ENCODE data around the gene KRT37.

KRT37 gene

GRCh38 chr17:41457676-41458075 is 33.3 kb upstream of the KRT37 start:
- Histone ChIP-seq H2AFZ (ENCODE audit: low read depth, low read length) (no peak overlapping the region), H4K20me1 (ENCODE audit: insufficient read depth, low read length) (no peaks in the 10 kb centered on the region), H3K27ac (ENCODE audit: low read length) (no peak overlapping the region), H3K79me2 (ENCODE audit: low read length) (no peaks in the 10 kb centered on the region), H3K27me3 (ENCODE audit: low read depth, low read length) (peaks cover 26% of the 10 kb centered on the region; the same call in 1 of the 2 replicates), H3K4me3 (ENCODE audit: low read length) (no peak overlapping the region), H3K4me1 (ENCODE audit: low read length) (no peaks in the 10 kb centered on the region), H3K9me3 (ENCODE audit: insufficient read depth, low read length) (no peaks in the 10 kb centered on the region), H3K9ac (ENCODE audit: low read length) (no peak overlapping the region), H3K36me3 (replicated peaks; ENCODE audit: low read depth, low read length) (no peaks in the 10 kb centered on the region), H3K4me2 (ENCODE audit: low read length) (no peak overlapping the region)
- TF ChIP-seq CTCF (IDR thresholded peaks at IDR 0.05; ENCODE audit: low read depth, low read length) (no peak), EZH2phosphoT487 (IDR thresholded peaks at IDR 0.05; ENCODE audit: low read depth) (no peak)

GRCh38 chr17:41456204-41456603 is 31.8 kb upstream of the KRT37 start:
- Histone ChIP-seq H3K79me2 (ENCODE audit: low read length) (no peaks in the 10 kb centered on the region), H3K4me1 (ENCODE audit: low read length) (no peaks in the 10 kb centered on the region), H3K4me3 (ENCODE audit: low read length) (no peak overlapping the region), H3K4me2 (ENCODE audit: low read length) (no peak overlapping the region), H3K9ac (ENCODE audit: low read length) (no peak overlapping the region), H3K9me3 (ENCODE audit: insufficient read depth, low read length) (no peaks in the 10 kb centered on the region), H3K27me3 (ENCODE audit: low read depth, low read length) (peaks cover 26% of the 10 kb centered on the region; the same call in 1 of the 2 replicates), H3K36me3 (replicated peaks; ENCODE audit: low read depth, low read length) (no peaks in the 10 kb centered on the region), H2AFZ (ENCODE audit: low read depth, low read length) (no peak overlapping the region), H4K20me1 (ENCODE audit: insufficient read depth, low read length) (no peaks in the 10 kb centered on the region), H3K27ac (ENCODE audit: low read length) (no peak overlapping the region)
- TF ChIP-seq EZH2phosphoT487 (IDR thresholded peaks at IDR 0.05; ENCODE audit: low read depth) (no peak), CTCF (IDR thresholded peaks at IDR 0.05; ENCODE audit: low read depth, low read length) (no peak)

GRCh38 chr17:41455236-41455635 is 30.9 kb upstream of the KRT37 start:
- Histone ChIP-seq H3K9ac (ENCODE audit: low read length) (no peak overlapping the region), H3K4me2 (ENCODE audit: low read length) (no peak overlapping the region), H3K4me1 (ENCODE audit: low read length) (no peaks in the 10 kb centered on the region), H3K27me3 (ENCODE audit: low read depth, low read length) (peaks cover 31% of the 10 kb centered on the region; the same call in 1 of the 2 replicates), H2AFZ (ENCODE audit: low read depth, low read length) (no peak overlapping the region), H3K9me3 (ENCODE audit: insufficient read depth, low read length) (no peaks in the 10 kb centered on the region), H3K27ac (ENCODE audit: low read length) (no peak overlapping the region), H3K4me3 (ENCODE audit: low read length) (no peak overlapping the region), H4K20me1 (ENCODE audit: insufficient read depth, low read length) (no peaks in the 10 kb centered on the region), H3K79me2 (ENCODE audit: low read length) (no peaks in the 10 kb centered on the region), H3K36me3 (replicated peaks; ENCODE audit: low read depth, low read length) (no peaks in the 10 kb centered on the region)
- TF ChIP-seq EZH2phosphoT487 (IDR thresholded peaks at IDR 0.05; ENCODE audit: low read depth) (no peak), CTCF (IDR thresholded peaks at IDR 0.05; ENCODE audit: low read depth, low read length) (no peak)

GRCh38 chr17:41453066-41453465 is 28.7 kb upstream of the KRT37 start:
- no peaks in the 10 kb centered on the region for H3K79me2 ChIP-seq (ENCODE audit: low read length)
- H3K9ac ChIP-seq (ENCODE audit: low read length), result no peak overlapping the region
- no peak overlapping the region for H3K4me3 ChIP-seq (ENCODE audit: low read length)
- H2AFZ ChIP-seq (ENCODE audit: low read depth, low read length), result no peak overlapping the region
- no peaks in the 10 kb centered on the region for H3K9me3 ChIP-seq (ENCODE audit: insufficient read depth, low read length)
- TF ChIP-seq CTCF (IDR thresholded peaks at IDR 0.05; ENCODE audit: low read depth, low read length), result no peak
- no peak for TF ChIP-seq EZH2phosphoT487 (IDR thresholded peaks at IDR 0.05; ENCODE audit: low read depth)
- H3K27ac ChIP-seq (ENCODE audit: low read length), result no peak overlapping the region
- no peaks in the 10 kb centered on the region for H3K36me3 ChIP-seq (replicated peaks; ENCODE audit: low read depth, low read length)
- H3K4me1 ChIP-seq (ENCODE audit: low read length), result no peaks in the 10 kb centered on the region
- H3K27me3 ChIP-seq (ENCODE audit: low read depth, low read length), result peaks cover 25% of the 10 kb centered on the region; the same call in 1 of the 2 replicates
- no peaks in the 10 kb centered on the region for H4K20me1 ChIP-seq (ENCODE audit: insufficient read depth, low read length)
- H3K4me2 ChIP-seq (ENCODE audit: low read length), result no peak overlapping the region

All from OCI-LY3 (cell line).